AG08396 (cell line): ENCODE results near the gene ZMYND12.
"Not testable (repeated sequence)": the region's sequence is repeated elsewhere in the genome, so short reads cannot be mapped to it uniquely, and the experiment has no call there.

Experiments
- DNase-seq: peaks from one replicate; pipeline ENCODE4 v3.0.0; 2012; ENCODE audit warnings: low spot score, mixed read lengths

Gene ZMYND12, protein sequence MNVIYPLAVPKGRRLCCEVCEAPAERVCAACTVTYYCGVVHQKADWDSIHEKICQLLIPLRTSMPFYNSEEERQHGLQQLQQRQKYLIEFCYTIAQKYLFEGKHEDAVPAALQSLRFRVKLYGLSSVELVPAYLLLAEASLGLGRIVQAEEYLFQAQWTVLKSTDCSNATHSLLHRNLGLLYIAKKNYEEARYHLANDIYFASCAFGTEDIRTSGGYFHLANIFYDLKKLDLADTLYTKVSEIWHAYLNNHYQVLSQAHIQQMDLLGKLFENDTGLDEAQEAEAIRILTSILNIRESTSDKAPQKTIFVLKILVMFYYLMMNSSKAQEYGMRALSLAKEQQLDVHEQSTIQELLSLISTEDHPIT

DNA sequence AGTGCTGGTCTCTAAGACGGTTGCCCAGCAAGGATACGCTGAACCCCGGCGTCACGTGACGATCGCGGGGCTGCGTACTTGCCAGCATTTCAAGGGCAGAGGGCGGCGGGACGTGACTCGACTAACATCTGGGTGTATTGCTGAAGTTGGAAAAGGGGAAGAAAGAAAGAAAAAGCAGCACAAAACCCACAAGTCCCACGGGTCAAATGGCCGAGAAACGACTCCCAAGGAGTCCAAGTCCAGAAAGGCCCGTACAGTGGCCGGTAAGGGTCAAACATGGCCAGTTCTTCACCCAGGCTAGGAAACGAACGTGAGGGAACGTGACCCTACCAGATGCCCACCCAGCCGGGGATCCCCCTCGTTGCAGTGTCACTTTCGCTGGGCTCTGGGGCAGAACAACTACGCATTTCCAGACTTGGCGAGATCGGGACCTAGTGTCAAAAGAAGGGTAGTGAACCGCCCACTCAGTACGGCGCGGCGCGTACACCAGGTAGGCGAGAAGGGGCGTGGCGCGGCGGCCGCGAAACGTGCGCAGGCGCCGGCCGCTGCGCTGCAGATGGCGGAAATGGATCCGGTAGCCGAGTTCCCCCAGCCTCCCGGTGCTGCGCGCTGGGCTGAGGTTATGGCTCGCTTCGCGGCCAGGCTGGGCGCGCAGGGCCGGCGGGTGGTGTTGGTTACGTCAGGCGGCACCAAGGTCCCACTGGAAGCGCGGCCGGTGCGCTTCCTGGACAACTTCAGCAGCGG is at the start of gene ZMYND12, which contains the start of gene PPCS:
Gene ZMYND12, minus strand, starts transcription at position 13 of the 744 bp plus-strand sequence. CDS start 25 bp downstream, outside the sequence.
Gene PPCS, plus strand, starts transcription at position 534 of the 744 bp plus-strand sequence. Its CDS starts 23 bp downstream, at position 557.
- peak; percentile 86 for DNase-seq

DNA sequence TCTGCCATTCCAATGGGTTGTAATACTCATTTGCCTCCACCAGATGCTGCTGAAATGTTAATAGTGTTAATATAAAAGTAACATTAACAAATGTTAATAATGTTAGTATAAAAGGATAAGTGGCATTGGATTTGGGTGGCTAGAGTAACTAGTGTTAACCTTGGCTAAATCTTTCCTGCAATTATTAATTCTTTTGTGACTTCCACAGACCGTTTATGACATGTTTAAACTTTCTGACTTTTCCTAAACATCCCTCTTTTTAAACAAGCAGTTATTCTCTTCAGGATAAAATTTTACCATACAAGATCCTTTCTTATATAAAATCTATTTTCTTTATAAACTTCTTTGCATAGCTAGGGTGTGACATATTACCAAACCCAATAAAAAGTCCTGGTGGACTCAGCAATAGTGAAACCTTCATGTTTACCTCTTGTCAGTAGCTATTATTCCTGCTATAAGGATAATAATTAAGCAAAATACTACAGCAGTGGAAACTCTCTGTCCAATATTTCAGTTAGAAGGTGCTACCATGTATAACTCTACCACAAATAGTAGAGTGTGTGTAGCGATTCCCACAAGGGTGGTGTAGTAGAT is 48.8 kb upstream of the ZMYND12 start:
- no peak for DNase-seq

DNA sequence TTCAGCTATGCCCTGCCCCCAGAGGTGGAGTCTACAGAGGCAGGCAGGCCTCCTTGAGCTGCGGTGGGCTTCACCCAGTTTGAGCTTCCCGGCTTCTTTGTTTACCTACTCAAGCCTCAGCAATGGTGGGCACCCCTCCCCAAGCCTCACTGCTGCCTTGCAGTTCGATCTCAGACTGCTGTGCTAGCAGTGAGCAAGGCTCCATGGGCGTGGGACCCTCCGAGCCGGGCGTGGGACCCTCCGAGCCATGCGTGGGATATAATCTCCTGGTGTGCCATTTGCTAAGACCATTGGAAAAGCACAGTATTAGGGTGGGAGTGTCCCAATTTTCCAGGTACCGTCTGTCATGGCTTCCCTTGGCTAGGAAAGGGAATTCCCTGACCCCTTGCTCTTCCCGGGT is 46.2 kb upstream of the ZMYND12 start:
- DNase-seq = not testable (repeated sequence)

DNA sequence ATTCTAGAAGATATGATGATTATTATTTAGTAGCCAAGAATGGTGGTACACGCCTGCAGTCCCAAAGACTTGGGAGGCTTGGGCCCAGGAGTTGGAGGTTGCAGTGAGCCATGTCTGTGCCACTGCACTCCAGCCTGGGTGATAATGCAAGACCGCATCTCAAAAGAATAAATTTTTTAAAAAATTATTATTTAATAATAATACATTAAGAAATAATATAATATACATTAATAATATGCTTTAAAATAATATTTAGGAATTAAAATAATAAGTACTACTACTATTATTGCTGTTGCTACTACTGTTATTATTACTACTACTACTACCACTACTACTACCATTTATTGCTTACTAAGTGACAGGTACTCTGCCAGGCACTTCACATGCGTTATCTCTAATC is 34.4 kb upstream of the ZMYND12 start:
- no peak for DNase-seq

DNA sequence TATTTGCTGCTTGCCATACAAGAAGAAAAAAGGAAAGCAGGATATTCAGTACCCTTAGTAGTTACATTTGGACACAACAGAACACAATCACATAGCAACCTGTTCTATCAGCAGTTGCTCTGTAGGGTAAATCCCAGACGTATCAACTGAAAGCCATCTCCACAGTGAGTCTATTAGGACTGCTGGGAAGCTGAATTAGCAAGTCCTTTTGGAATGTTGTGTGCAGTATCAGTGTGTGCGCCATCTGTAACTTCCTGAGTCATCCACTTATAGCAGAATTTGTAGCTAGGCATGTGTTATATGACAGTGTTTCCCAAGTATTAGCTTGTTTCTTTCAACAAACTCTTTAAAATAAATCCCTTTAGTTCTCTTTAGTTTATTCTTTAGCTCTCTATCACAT is 28.6 kb upstream of the ZMYND12 start:
- DNase-seq = peak; percentile 36

DNA sequence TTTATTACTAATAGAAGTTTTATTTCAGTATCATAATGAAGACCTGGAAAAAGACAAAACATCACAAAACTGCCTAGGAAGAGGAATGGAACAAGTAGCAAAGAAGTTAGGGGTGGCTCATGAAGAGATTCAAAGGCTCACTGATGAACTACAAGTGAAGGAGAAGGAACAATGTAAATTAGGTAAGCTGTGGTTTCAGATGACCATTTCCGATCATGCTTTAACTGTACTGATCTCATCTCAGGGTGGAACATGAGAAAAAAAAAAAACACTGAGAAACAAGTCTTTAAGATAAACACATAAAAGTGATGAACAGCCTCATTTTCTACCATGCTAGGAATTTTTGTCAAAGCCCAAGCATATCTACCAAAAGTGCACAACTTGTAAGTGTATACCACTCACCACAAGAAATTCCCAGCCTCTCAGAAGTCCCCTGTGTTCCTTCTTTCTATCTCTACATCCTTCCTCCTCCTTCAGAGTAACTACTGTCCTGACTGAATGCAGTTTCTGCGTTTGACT is 26.9 kb upstream of the ZMYND12 start:
- DNase-seq = no peak

DNA sequence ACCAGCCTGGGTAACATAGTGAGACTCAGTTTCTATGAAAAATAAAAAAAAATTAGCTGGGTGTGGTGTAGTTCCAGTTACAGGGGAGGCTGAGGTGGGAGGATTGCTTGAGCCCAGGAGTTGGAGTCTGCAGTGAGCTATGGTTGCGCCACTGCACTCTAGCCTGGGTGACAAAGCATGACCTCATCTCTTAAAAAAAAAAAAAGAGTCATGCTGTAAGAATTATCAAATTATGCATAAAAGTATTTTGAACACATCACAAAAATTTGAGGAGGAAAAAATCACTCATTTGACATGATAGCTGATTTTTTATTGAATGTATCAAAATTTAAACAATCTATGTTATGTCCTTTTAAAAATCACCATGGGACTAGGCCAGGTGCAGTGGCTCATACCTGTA is 25.1 kb upstream of the ZMYND12 start:
- no peak for DNase-seq

DNA sequence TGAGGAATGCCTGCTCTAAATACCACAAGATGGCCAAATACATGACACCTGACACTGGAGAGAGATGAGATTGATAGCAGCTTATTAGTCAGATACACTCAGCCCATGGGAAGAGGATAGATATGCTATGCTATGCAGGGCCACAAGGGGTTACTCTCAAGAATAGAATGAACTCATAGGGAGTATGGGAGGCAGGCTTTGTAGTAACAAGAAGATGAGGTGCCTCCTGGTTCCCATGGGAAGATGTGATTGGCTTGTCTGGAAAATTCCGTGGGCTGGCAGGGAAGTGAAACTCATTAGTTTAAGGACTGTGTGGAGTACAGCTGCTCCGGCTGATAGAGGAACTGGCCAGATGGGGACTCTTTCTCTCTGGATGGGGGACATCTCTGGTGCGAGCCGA is 23.8 kb upstream of the ZMYND12 start:
- DNase-seq = no peak

DNA sequence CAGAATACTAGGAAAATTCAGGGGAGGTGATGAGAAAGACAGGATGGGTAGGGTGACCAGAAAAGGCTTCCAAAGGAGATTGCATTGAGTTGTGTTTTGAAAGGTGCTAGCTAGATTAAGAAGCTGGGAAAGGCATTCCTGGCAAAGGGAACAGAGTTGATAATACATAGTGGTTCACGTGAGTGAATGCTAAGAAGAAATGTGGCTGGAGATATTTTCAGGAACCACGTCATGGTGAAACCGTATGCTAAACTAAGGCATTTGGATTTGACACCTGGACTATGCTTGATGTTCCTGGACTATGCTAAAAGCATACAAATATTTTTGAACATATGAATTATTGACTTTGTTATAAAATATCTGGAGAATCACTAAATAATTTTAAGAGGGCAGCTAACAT is 22.0 kb upstream of the ZMYND12 start:
- DNase-seq = no peak

DNA sequence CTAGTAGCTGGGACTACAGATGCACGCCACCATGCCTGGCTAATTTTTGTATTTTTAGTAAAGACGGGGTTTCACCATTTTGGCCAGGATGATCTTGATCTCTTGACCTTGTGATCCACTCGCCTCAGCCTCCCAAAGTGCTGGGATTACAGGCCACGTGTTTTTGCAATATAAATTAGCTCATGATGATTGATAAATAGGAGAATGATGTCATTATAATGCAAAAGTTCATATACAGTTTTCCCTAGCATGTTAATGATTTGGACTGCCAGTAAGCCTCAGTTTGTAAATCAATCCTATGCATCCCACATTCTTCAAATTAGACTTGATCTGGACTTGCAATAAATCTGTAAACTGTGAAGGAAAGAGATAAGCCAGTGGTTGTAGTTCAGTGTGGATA is 21.5 kb upstream of the ZMYND12 start:
- DNase-seq = not testable (repeated sequence)

DNA sequence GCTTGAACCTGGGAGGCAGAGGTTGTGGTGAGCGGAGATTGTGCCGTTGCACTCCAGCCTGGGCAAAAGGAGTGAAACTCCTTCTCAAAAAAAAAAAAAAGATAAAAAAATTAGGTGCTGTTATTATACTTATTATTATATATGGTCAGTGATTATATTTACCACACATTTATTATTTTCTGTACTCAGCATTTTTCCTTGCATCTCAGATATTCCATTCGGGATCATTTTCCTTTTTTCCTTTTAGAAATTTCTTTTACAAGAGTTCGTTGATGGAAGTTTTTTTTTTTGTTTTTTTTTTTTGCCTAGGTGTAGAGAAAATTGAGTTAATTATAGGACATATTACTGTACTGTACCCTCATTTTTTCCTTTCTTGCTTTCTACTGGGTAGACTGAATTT is 20.8 kb upstream of the ZMYND12 start:
- DNase-seq = no peak

DNA sequence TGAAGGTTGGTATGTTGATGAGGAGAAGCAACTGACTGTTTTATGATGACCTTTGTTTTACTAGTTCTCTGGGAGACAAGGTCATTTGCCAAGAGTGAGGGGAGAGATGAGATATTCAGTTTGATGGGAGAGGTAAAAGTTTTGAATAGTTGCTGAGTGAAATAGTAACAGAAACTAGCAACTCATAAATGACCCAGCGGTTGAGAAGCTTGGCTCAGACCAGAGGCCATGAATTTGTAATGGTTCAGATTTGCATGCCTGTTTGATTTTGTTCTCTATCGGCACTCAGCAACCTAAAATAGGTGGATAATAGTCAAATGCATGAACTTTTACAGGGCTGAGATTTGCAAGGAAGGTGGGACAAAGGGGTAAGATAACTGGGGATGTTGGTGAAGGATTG is 13.9 kb upstream of the ZMYND12 start:
- no peak for DNase-seq

DNA sequence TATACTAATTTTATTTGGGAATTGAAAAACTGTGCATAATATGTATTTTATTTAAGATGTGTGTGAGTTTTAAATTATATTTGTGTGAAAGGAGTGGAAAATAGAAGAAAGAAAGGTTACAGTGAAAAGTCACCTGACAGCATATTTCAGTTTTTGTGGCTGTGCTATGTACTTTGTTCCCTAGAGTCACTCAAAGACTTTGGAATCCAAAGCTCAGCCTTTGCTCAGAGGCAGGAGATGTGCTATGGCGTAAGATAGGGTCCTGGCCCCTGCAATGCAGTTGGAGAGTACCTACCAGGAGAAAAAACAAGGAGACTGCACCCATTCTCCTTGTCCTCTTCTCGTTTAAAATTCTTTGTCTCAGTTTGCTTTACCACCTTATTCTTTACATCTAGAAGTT is 10.2 kb upstream of the ZMYND12 start:
- DNase-seq = no peak

DNA sequence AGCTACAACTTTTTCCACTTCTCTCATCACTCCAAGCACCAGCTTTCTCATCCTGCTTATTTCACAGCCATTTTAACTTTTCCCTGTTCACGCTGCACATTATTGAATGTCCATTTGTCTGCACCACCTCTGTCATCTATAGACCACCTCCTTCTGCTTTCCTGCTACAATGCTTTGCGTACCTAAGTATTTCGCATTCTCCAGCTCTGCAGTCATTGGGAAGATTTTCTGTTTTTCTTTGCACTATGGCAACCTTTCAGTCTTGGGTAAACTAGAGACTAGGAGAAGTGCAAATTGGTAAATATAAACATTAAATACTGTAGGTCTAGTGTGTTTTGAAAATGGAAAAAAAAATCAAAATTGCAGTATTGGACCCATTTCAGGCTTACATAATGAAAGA is 8.1 kb upstream of the ZMYND12 start:
- no peak for DNase-seq

DNA sequence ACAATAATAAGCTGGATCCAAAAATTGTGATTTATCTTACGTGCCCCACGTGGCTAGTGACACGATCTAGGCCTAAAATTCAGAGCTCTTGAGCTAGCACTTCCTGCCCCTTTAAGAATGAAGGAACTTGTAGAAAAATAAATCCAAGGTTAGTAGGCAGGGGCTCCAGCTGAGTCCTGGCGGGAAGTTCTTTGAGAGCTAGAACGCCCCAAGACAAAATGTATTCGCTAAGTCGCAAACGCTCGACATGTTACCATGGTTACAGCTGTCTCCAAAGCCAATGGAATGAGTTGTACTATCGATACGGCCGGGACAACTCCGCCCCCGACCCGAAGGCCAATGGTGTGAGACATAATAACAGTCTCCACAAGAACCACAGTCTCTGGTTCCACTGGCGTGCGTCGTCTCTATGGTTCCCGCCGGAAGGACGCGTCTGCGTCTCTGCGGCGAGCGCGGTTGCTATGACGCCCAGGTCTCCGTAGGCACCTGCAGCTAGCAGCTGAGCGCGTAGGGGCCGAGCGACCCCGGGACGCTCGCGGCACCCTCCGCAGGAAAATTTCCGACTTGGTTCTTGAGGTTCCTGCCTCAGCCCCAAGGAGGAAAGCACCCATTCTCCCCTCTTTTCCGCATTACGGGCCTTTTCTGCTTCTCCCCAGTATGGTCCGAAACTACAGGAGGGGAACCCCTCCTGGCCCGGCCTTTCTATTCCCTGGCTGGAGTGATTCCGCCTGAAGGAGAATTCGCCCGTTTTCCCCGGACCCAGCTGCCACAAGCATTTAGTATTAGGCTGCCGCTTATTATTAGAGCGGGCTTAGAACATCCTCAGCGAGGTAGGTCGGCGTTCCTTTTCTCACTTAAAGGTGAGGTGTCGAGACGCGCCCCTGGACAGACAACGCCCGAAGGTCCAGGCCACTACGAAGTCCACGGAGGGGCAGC is 7.3 kb upstream of the ZMYND12 start, which contains the start of gene CCDC30:
Gene CCDC30, plus strand, starts transcription at position 459 of the 936 bp plus-strand sequence. CDS start 17,266 bp downstream, outside the sequence.
- peak; percentile 98 for DNase-seq

DNA sequence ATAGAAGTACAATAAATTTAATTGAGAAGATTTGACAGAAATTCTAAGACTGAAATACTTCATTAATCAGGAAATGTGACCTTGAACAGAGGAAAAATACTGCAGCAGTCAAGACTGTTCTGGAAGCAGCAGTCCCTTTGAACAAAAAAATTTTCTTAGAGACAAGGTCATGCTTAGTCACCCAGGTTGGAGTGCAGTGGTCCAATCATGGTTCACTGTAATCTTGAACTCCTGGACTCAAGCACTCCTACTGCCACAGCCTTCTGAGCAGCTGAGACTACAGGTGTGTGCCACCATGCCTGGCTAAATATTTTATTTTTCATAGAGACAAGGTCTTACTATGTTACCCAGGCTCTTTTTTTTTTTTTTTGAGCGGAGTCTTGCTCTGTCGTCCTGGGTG is 5.4 kb upstream of the ZMYND12 start:
- no peak for DNase-seq

DNA sequence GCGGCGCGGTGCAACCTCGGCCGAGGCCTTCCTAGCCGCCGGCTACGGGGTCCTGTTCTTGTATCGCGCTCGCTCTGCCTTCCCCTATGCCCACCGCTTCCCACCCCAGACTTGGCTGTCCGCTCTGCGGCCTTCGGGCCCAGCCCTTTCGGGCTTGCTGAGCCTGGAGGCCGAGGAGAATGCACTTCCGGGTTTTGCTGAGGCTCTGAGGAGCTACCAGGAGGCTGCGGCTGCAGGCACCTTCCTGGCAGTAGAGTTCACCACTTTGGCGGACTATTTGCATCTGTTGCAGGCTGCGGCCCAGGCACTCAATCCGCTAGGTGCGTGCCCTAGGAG is 900 bp upstream of the ZMYND12 start:
- DNase-seq = peak; percentile 73

DNA sequence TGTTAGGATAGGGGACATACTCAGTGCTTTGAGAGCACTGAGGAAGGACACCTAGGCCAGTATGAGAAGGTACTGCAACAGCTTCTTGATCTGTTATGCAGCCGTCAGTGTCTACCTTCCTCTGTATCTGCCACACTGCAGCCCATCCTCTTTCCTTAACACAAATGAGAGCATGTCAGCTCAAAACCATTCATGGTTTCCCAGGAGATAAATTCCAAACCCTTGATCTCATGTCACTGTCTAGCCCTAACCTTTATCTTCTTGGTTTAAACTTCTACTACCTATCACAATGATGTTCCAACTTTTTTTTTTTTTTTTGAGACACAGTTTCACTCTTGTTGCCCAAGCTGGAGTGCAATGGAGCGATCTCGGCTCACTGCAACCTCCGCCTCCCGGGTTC is 1.4 kb downstream of the ZMYND12 start:
- DNase-seq = no peak

DNA sequence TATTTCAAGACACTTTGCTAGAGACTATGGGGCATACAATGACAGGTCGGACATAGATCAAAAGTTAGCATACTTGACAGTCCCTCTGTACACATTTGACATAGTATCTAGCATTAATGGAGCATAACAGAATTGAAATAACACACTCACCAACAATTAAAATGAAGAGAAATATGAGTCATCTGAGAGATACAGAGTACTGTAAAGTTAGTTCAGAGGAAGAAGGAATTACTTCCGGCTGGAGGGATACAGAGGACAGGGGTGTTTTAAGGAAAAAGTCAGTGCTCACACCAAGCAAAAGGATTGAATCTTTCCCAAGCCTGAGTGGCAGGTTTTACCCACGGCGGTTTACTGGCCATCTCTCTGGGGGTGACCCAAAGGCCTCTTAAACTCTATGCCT is 2.4 kb downstream of the ZMYND12 start:
- no peak for DNase-seq

DNA sequence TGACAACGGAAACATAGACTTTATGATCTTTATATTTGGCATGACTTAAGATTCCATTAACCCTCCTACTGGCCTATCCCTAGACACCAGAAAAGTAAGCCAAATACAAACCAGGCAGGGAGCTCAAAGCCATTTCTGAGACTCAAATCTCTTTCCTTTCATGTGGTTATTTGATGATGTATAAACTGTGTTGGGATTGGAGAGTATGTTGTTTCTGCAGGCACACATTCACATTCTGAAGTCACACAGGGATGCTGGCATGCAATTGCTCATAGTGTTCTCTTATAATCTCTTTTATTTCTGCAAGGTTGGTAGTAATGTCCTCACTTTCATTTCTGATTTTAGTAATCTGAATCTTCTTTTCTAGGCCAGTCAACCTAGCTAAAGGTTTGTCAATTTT is 5.8 kb downstream of the ZMYND12 start:
- no peak for DNase-seq

DNA sequence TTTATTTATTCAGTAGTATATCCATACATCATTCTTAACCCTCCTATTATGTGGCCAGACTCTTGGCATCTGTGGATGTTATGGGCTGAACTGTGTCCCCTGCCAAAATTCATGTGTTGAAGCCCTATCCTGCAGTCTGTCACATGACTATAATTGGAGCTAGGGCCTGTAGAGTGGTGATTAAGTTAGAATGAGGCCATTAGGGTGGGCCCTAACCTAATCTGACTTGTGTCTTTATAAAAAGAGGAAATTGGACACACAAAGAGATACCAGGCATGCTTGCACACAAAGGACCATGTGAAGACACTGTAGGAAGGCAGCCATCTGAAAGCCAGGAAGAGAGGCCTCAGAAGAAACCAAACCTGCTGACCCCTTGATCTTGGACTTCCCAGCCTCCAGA is 6.6 kb downstream of the ZMYND12 start:
- DNase-seq = no peak

DNA sequence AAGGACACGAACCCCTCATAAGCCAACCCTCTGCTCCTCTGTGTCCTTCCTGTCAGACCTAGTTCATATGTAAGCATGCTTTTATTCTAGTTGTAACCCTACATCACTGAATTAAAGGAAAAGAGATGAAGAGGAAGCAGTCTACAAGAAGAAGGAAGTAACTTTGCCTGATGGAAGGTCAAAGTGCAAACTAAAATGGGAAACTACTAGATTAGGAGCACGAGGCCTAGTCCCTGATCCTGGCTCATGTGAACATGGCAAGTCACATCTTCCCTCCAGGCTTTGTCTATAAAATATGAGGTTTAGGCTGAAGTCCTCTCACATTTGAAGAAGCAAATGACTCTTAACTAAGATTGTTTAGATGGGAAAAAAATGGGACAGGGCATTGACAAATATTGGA is 13.2 kb downstream of the ZMYND12 start:
- no peak for DNase-seq
